Measurements from ENCODE around the gene LTBP1.

LTBP1 gene

DNA sequence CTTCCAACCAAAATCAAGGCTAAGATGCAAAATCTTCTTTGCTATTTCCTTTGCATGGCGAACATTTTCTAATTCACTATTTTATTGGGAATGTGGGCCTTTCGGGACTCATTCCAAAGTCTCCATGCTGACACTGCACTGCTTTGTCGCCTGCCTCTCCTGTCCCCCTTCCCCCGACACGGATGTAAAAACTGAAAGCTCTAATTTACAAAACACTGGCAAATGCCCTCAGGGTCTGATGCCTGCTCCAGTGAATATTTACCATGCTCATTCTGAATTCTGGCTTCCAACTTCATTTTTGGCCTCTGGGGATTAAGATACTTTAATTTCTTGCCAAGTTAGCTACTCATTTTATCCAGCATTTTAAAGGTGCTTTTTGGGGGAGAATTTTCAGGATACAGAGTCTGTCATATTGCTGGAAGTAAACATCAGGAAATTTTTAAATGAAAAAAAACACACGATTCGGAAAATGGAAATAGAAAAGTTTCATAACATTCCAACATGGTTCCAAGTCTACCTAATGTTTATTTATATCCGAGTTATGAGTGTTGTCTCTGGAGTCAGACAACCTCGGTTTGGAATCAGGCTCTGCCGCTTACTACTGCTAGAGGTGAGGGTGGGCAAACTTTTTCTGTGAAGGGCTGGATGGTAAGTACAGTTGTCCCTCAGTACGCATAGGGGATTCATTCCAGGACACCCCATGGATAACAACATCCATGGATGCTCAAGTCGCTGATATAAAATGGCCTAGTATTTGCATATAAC lies 14.6 kb upstream of the LTBP1 start:
- no peaks in the 10 kb centered on the region for H3K27me3 ChIP-seq (ENCODE audit: control insufficient read depth in 2 of 2, insufficient read depth in 2 of 2, low read length in 2 of 2)
- H3K36me3 ChIP-seq (ENCODE audit: control insufficient read depth in 2 of 2, insufficient read depth in 2 of 2, low read length in 2 of 2) = no peaks in the 10 kb centered on the region
- H3K4me1 ChIP-seq (ENCODE audit: control insufficient read depth in 2 of 2, insufficient read depth in 2 of 2, low read length in 2 of 2) = no peaks in the 10 kb centered on the region
- H3K9ac ChIP-seq (ENCODE audit: low read depth in 1 of 2, low read length in 2 of 2) = no peak overlapping the region
- no peak overlapping the region for H3K27ac ChIP-seq (ENCODE audit: low read depth in 2 of 2, low read length in 2 of 2)
- H3K9me3 ChIP-seq (ENCODE audit: control insufficient read depth in 2 of 2, low read length in 2 of 2) = no peaks in the 10 kb centered on the region
- no peak overlapping the region for H3K4me3 ChIP-seq (ENCODE audit: low read length in 2 of 2)

DNA sequence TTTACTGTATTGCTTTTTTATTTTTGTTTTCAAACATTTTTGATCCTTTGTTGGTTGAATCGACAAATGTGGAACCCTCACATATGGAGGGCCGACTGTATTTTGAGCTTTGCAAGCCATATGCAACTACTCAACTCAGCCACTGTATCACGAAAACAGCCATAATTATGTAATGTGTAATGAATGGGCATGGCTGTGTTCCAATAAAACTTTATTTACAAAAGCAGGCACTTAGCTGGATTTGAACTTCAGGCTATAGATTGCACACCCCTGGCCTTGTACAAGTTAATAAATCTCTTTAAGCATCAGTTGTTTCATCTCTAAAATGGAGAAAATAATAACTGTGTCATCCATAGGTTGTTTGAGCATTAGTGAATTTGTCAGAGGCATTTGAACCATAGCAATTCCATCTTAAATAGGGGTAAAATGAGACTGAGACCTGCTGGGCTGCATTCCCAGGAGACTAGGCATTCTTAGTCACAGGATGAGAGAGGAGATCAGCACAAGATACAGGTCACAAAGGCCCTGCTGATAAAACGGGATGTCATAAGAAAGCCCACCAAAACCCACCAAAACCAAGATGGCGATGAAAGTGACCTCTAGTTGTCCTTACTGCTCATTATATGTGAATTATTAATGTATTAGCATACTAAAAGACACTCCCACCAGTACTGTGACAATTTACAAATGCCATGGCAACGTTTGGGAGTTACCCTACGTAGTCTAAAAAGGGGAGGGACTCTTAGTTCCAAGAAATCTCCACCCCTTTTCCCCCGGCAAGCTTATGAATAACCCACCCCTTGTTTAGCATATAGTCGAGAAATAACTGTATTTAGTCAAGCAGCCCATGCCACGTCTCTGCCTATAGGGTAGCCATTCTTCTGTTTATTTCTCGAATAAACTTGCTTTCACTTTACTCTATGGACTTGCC lies 13.7 kb upstream of the LTBP1 start:
- Histone ChIP-seq H3K9me3 (ENCODE audit: control insufficient read depth in 2 of 2, low read length in 2 of 2) (no peaks in the 10 kb centered on the region), H3K9ac (ENCODE audit: low read depth in 1 of 2, low read length in 2 of 2) (no peak overlapping the region), H3K27ac (ENCODE audit: low read depth in 2 of 2, low read length in 2 of 2) (no peak overlapping the region), H3K4me1 (ENCODE audit: control insufficient read depth in 2 of 2, insufficient read depth in 2 of 2, low read length in 2 of 2) (no peaks in the 10 kb centered on the region), H3K27me3 (ENCODE audit: control insufficient read depth in 2 of 2, insufficient read depth in 2 of 2, low read length in 2 of 2) (no peaks in the 10 kb centered on the region), H3K36me3 (ENCODE audit: control insufficient read depth in 2 of 2, insufficient read depth in 2 of 2, low read length in 2 of 2) (no peaks in the 10 kb centered on the region), H3K4me3 (ENCODE audit: low read length in 2 of 2) (no peak overlapping the region)

DNA sequence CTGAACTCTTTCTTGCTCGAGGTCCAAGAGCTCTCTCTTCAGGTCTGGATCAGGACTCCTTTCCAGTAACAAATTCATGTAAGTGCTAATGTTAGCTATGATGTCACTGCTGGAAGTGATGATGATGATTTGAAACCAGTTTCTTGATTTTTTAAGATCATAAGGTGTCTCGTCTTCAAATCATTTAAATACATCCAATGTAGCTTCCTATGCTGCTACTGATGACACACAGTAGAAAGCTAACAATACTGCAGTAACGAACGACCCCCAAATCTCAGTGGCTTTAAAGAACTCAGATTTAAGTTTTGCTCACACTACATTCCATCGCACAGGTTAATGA lies 13.0 kb upstream of the LTBP1 start:
- no peaks in the 10 kb centered on the region for H3K9me3 ChIP-seq (ENCODE audit: control insufficient read depth in 2 of 2, low read length in 2 of 2)
- no peak overlapping the region for H3K4me3 ChIP-seq (ENCODE audit: low read length in 2 of 2)
- H3K4me1 ChIP-seq (ENCODE audit: control insufficient read depth in 2 of 2, insufficient read depth in 2 of 2, low read length in 2 of 2) = no peaks in the 10 kb centered on the region
- H3K27me3 ChIP-seq (ENCODE audit: control insufficient read depth in 2 of 2, insufficient read depth in 2 of 2, low read length in 2 of 2) = no peaks in the 10 kb centered on the region
- no peaks in the 10 kb centered on the region for H3K36me3 ChIP-seq (ENCODE audit: control insufficient read depth in 2 of 2, insufficient read depth in 2 of 2, low read length in 2 of 2)
- H3K9ac ChIP-seq (ENCODE audit: low read depth in 1 of 2, low read length in 2 of 2) = no peak overlapping the region
- no peak overlapping the region for H3K27ac ChIP-seq (ENCODE audit: low read depth in 2 of 2, low read length in 2 of 2)

DNA sequence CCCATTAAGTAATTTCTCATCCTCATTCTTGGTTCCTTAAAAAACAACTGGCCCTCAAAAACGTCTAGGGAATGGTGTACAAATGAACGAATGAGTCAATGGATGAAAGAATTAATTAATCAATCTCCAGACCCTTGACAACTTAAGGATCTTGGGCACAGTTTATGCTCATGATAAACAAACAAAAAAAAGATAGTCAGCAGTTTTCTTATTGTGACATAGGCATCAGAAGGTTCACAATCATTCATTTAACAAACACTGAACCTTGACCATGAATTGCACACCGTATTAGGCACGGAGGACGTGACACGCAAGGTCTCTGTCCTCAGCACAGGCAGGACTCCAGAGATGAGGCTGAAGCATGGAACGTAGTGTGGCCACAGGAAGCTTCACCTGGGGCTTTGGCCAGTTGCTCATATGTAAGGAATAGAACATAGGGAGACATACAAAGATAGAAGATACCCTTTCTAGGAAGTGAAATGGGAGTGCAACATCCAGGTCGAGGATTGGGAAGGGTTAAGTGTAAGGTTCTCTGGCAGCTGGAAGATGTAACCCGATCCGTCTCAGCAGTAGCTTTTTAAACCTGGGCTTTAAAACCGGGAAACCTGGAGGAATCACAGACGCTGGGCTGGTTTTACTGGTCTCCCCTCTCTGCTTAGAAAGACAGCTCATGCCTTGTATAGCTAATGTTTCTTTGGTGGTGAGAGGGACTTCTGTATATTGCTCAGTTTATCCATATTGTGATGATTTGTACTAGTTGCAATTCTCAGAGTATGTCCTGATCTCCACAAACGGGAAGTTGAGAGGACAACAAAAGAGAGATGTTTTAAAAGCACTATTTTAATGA lies 8.9 kb upstream of the LTBP1 start:
- H3K36me3 ChIP-seq (ENCODE audit: control insufficient read depth in 2 of 2, insufficient read depth in 2 of 2, low read length in 2 of 2) = no peaks in the 10 kb centered on the region
- no peaks in the 10 kb centered on the region for H3K9me3 ChIP-seq (ENCODE audit: control insufficient read depth in 2 of 2, low read length in 2 of 2)
- no peak overlapping the region for H3K27ac ChIP-seq (ENCODE audit: low read depth in 2 of 2, low read length in 2 of 2)
- H3K4me1 ChIP-seq (ENCODE audit: control insufficient read depth in 2 of 2, insufficient read depth in 2 of 2, low read length in 2 of 2) = no peaks in the 10 kb centered on the region
- H3K27me3 ChIP-seq (ENCODE audit: control insufficient read depth in 2 of 2, insufficient read depth in 2 of 2, low read length in 2 of 2) = no peaks in the 10 kb centered on the region
- H3K9ac ChIP-seq (ENCODE audit: low read depth in 1 of 2, low read length in 2 of 2) = no peak overlapping the region
- no peak overlapping the region for H3K4me3 ChIP-seq (ENCODE audit: low read length in 2 of 2)

DNA sequence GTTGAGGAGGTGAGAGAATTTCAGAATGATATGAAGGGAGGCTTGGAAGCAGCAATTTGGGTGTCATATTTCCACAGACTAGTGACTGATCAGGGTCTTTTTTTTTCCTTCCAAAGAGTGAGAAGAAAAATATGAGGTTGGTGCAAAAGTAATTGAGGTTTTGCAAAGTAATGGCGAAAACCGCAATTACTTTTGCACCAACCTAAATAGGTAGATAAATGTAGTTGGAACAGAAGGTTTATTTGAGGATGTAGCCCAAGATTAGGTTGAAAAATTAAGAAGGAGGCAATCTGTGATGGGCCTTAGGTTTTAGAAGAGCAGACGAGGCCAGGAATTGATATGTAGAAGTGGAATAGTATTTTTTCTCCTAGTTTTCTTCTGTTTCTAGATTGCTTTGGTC lies 7.8 kb upstream of the LTBP1 start:
- Histone ChIP-seq H3K4me1 (ENCODE audit: control insufficient read depth in 2 of 2, insufficient read depth in 2 of 2, low read length in 2 of 2) (no peaks in the 10 kb centered on the region), H3K27ac (ENCODE audit: low read depth in 2 of 2, low read length in 2 of 2) (no peak overlapping the region), H3K4me3 (ENCODE audit: low read length in 2 of 2) (no peak overlapping the region), H3K36me3 (ENCODE audit: control insufficient read depth in 2 of 2, insufficient read depth in 2 of 2, low read length in 2 of 2) (no peaks in the 10 kb centered on the region), H3K27me3 (ENCODE audit: control insufficient read depth in 2 of 2, insufficient read depth in 2 of 2, low read length in 2 of 2) (no peaks in the 10 kb centered on the region), H3K9ac (ENCODE audit: low read depth in 1 of 2, low read length in 2 of 2) (no peak overlapping the region), H3K9me3 (ENCODE audit: control insufficient read depth in 2 of 2, low read length in 2 of 2) (no peaks in the 10 kb centered on the region)

DNA sequence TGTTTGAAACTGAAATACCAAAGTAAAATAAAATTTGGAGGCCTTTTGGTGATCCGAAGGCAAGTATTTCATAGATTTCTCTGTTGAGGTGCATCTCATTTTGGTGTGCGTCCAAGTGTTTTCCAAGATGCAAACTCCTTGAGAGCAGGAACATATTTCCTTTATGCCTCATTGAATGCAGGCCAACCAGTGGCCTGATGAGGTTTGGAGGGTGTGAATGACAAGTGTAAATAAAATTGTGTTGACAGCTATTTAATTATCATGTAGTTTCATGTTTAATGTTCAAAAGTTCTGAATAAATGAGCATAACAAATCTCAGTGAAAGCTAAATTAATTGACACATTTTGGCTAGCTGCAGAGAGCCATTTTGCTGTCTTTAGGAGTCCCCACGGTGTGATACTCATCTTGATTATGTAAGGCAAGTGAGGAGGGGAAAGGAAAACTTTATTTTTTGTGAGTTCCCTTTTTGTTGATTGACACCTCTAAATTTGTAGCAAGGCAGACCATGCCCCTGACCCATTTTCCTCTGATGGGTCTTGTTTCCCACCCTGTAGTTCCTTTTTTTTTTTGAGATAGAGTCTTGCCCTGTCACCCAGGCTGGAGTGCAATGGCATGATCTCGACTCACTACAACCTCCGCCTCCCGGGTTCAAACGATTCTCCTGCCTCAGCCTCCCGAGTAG lies 6.3 kb upstream of the LTBP1 start:
- H3K27me3 ChIP-seq (ENCODE audit: control insufficient read depth in 2 of 2, insufficient read depth in 2 of 2, low read length in 2 of 2) = no peaks in the 10 kb centered on the region
- no peaks in the 10 kb centered on the region for H3K4me1 ChIP-seq (ENCODE audit: control insufficient read depth in 2 of 2, insufficient read depth in 2 of 2, low read length in 2 of 2)
- no peaks in the 10 kb centered on the region for H3K36me3 ChIP-seq (ENCODE audit: control insufficient read depth in 2 of 2, insufficient read depth in 2 of 2, low read length in 2 of 2)
- no peak overlapping the region for H3K4me3 ChIP-seq (ENCODE audit: low read length in 2 of 2)
- no peak overlapping the region for H3K27ac ChIP-seq (ENCODE audit: low read depth in 2 of 2, low read length in 2 of 2)
- no peaks in the 10 kb centered on the region for H3K9me3 ChIP-seq (ENCODE audit: control insufficient read depth in 2 of 2, low read length in 2 of 2)
- no peak overlapping the region for H3K9ac ChIP-seq (ENCODE audit: low read depth in 1 of 2, low read length in 2 of 2)

DNA sequence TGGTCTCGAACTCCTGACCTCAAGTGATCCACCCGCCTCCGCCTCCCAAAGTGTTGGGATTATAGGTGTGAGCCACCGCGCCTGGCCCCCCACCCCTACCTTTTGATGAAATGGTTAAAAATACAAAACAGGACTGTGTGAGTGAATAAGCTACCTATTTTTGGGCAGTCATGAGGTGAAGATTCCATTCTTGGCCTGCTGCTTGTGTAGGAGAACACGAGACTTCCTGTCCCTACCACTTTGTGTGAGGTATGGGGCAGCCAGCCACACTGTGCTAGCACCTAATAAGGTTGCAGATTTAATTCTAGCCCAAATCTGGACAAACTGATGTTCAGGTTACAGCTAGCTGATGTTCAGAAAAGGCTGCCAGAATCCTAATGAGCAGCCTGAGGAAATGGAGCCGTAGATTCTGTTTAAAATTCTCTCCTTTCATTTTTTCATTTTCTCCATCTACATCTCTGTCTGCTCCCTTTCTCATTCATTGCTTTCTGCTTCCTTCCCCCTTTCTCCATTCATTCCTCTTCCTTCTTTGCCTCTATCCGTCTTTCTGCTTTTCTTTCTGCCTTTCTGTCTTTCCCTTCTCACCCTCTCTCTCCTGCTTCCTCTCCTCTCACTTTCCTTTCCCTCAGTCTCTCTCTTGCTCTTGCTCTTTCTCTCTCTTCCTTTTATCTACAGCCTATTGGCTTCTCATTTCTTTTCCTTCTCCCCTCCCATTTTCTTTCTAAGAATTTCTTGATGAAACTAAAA lies 4.6 kb upstream of the LTBP1 start:
- no peaks in the 10 kb centered on the region for H3K4me1 ChIP-seq (ENCODE audit: control insufficient read depth in 2 of 2, insufficient read depth in 2 of 2, low read length in 2 of 2)
- H3K9me3 ChIP-seq (ENCODE audit: control insufficient read depth in 2 of 2, low read length in 2 of 2) = no peaks in the 10 kb centered on the region
- no peaks in the 10 kb centered on the region for H3K27me3 ChIP-seq (ENCODE audit: control insufficient read depth in 2 of 2, insufficient read depth in 2 of 2, low read length in 2 of 2)
- no peak overlapping the region for H3K27ac ChIP-seq (ENCODE audit: low read depth in 2 of 2, low read length in 2 of 2)
- H3K9ac ChIP-seq (ENCODE audit: low read depth in 1 of 2, low read length in 2 of 2) = no peak overlapping the region
- no peaks in the 10 kb centered on the region for H3K36me3 ChIP-seq (ENCODE audit: control insufficient read depth in 2 of 2, insufficient read depth in 2 of 2, low read length in 2 of 2)
- H3K4me3 ChIP-seq (ENCODE audit: low read length in 2 of 2) = no peak overlapping the region

DNA sequence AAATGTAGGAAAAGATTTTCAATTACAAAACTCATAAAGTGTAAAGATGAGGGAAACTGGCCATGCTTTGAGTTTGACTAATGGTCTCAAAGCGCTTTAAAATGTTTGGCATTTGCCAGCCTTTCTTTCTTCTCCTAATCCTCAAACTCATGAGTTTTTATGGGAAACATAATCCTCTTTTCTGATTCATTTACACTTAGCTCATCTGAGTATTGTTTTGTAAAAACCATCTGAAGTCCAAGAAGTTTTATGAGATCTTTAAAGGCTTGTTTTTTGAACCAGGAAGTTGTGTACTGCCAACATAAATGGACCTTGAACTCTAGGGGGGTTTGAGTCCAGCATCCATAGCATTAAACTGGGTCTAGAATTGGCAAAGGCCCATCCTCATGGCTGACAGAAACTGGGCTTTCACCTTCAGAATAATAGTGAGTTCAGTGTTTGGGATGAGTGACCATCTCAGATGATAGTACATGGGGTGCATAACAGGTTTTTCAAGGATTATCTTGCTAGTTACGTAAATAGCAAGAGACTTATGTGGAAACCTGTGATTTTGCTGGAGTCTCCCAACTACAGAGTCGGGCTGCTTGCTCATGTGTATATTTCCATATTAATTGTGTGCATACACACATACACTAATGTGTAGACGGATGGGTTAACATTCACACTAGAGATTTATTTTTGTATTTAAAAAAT lies 3.8 kb upstream of the LTBP1 start:
- H3K36me3 ChIP-seq (ENCODE audit: control insufficient read depth in 2 of 2, insufficient read depth in 2 of 2, low read length in 2 of 2) = no peaks in the 10 kb centered on the region
- H3K9me3 ChIP-seq (ENCODE audit: control insufficient read depth in 2 of 2, low read length in 2 of 2) = no peaks in the 10 kb centered on the region
- no peaks in the 10 kb centered on the region for H3K27me3 ChIP-seq (ENCODE audit: control insufficient read depth in 2 of 2, insufficient read depth in 2 of 2, low read length in 2 of 2)
- H3K4me1 ChIP-seq (ENCODE audit: control insufficient read depth in 2 of 2, insufficient read depth in 2 of 2, low read length in 2 of 2) = peaks cover 0 to 2% of the 10 kb centered on the region in 2 donors
- H3K9ac ChIP-seq (ENCODE audit: low read depth in 1 of 2, low read length in 2 of 2) = no peak overlapping the region
- no peak overlapping the region for H3K4me3 ChIP-seq (ENCODE audit: low read length in 2 of 2)
- no peak overlapping the region for H3K27ac ChIP-seq (ENCODE audit: low read depth in 2 of 2, low read length in 2 of 2)

DNA sequence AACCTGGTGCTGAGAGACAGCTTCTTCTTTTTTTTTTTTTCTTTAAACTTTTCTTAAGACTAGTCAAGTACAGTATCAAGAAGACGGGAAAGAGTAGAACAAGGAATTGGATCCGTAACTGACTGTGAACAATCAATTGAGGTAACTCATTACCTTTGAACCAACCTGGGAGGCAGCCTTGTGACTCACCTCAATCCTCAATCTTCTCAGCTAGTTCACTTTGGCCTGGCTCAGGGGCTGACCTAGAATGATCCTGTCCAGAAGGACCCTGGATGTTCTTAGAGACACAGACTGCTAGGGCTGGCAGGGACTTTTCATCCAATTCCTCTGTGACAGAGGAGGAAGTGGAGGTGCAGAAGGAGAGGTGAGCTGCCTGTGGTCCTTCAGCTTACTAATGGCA lies 1.5 kb upstream of the LTBP1 start:
- Histone ChIP-seq H3K27ac (ENCODE audit: low read depth in 2 of 2, low read length in 2 of 2) (no peak overlapping the region), H3K4me3 (ENCODE audit: low read length in 2 of 2) (no peak overlapping the region), H3K27me3 (ENCODE audit: control insufficient read depth in 2 of 2, insufficient read depth in 2 of 2, low read length in 2 of 2) (no peaks in the 10 kb centered on the region), H3K4me1 (ENCODE audit: control insufficient read depth in 2 of 2, insufficient read depth in 2 of 2, low read length in 2 of 2) (peaks cover 3 to 8% of the 10 kb centered on the region in 2 donors), H3K36me3 (ENCODE audit: control insufficient read depth in 2 of 2, insufficient read depth in 2 of 2, low read length in 2 of 2) (no peaks in the 10 kb centered on the region), H3K9ac (ENCODE audit: low read depth in 1 of 2, low read length in 2 of 2) (no peak overlapping the region), H3K9me3 (ENCODE audit: control insufficient read depth in 2 of 2, low read length in 2 of 2) (no peaks in the 10 kb centered on the region)
